ENCODE measurements around the gene IZUMO1. TPM values are rescaled to one million over a fixed set of nuclear protein-coding genes. Genes with fewer than 3 reads are reported as not detected.
"Not testable (repeated sequence)": the region's sequence is repeated elsewhere in the genome, so short reads cannot be mapped to it uniquely, and the experiment has no call there.

IZUMO1 gene
- total and polyA plus RNA-seq, 2 donors (not counting 3 experiments of a cell fraction or from before 2014, with no cell fraction given) = 0.18 to 1.2 TPM

- Histone ChIP-seq H3K36me3 (ENCODE audit: control insufficient read depth in 2 of 2, extremely low read depth in 1 of 2, insufficient read depth in 2 of 2, low read length in 2 of 2) (no peaks in the 10 kb centered on the region), H3K9ac (replicated peaks; ENCODE audit: extremely low read depth, insufficient read depth, low read length) (no peak within 1 kb of the TSS), H3K4me2 (ENCODE audit: insufficient read depth, low read length) (peak within 1 kb of the TSS; percentile 68), H4K20me1 (replicated peaks; ENCODE audit: control insufficient read depth, extremely low read depth, insufficient read depth, low read length) (no peaks in the 10 kb centered on the region), H3K27ac (ENCODE audit: insufficient read depth, low read depth, low read length) (no peak within 1 kb of the TSS), H2AFZ (ENCODE audit: low read depth, low read length) (peak within 1 kb of the TSS; percentile 97), H3K4me1 (ENCODE audit: control insufficient read depth, extremely low read depth, insufficient read depth, low read length) (peaks cover 16% of the 10 kb centered on the region), H3K4me3 (replicated peaks in 1 of 3; ENCODE audit: insufficient read depth in 1 of 3, low read depth in 1 of 3, low read length in 3 of 3) (peak within 1 kb of the TSS in 2 of 3 experiments; percentile 6 to 44), H3K79me2 (ENCODE audit: control insufficient read depth, insufficient read depth, low read length) (no peaks in the 10 kb centered on the region), H3K27me3 (ENCODE audit: control insufficient read depth in 2 of 2, insufficient read depth in 2 of 2, low read length in 2 of 2) (no peaks in the 10 kb centered on the region), H3K9me1 (replicated peaks; ENCODE audit: control insufficient read depth, extremely low read depth, insufficient read depth, low read length) (no peaks in the 10 kb centered on the region), H3K9me3 (replicated peaks; ENCODE audit: control insufficient read depth, insufficient read depth, low read length) (no peaks in the 10 kb centered on the region)
- no peak for DNase-seq (ENCODE audit: low read depth, low spot score)
- TF ChIP-seq MAX (IDR thresholded peaks at IDR 0.05; ENCODE audit: insufficient read depth, insufficient read length) (no peak), CTCF (IDR thresholded peaks at IDR 0.05; ENCODE audit: extremely low read depth in 1 of 2, insufficient read depth in 1 of 2, low read depth in 1 of 2, low read length in 2 of 2) (no peak)
- ChIA-PET POLR2A (interaction anchor here (0.6 kb wide), 2 partner anchors 264 to 430 kb away, joined by 3 read pairs; no protein-coding TSS in a partner anchor), CTCF (interaction anchor here (0.6 to 2.8 kb wide), 5 partner anchors 17 to 50 kb away, joined by 3 to 10 read pairs (median 7); partner anchors contain the start of gene CA11)
- dilution Hi-C loops (cut with MboI; ENCODE audit: extremely low pct_ligation_motif_present, low sequenced_read_pairs) (no loop called here), intact Hi-C loops (cut with micrococcal nuclease) (no loop called here)
- no TSS peak for BruUV-seq (replicated peaks)
- FAIRE-seq = no peak
These were observed 50.9 kb downstream of the IZUMO1 start, which contains the start of gene FUT2 for GRCh38 chr19:48695743-48696352. Gene FUT2, plus strand, starts transcription at chr19:48695971. Its CDS starts 6,986 bp downstream, at chr19:48702957.

- dilution Hi-C loops (cut with MboI; ENCODE audit: extremely low pct_ligation_motif_present, low sequenced_read_pairs); H3K4me2 ChIP-seq (ENCODE audit: insufficient read depth, low read length); H3K79me2 ChIP-seq (ENCODE audit: control insufficient read depth, insufficient read depth, low read length); POLR2A ChIA-PET; DNase-seq (ENCODE audit: low read depth, low spot score); H2AFZ ChIP-seq (ENCODE audit: low read depth, low read length); H3K9me3 ChIP-seq (replicated peaks; ENCODE audit: control insufficient read depth, insufficient read depth, low read length); H3K36me3 ChIP-seq (ENCODE audit: control insufficient read depth in 2 of 2, extremely low read depth in 1 of 2, insufficient read depth in 2 of 2, low read length in 2 of 2); H4K20me1 ChIP-seq (replicated peaks; ENCODE audit: control insufficient read depth, extremely low read depth, insufficient read depth, low read length); H3K4me3 ChIP-seq (replicated peaks in 1 of 3; ENCODE audit: insufficient read depth in 1 of 3, low read depth in 1 of 3, low read length in 3 of 3); intact Hi-C loops (cut with micrococcal nuclease); H3K27ac ChIP-seq (ENCODE audit: insufficient read depth, low read depth, low read length); BruUV-seq (replicated peaks); H3K27me3 ChIP-seq (ENCODE audit: control insufficient read depth in 2 of 2, insufficient read depth in 2 of 2, low read length in 2 of 2); H3K9ac ChIP-seq (replicated peaks; ENCODE audit: extremely low read depth, insufficient read depth, low read length); FAIRE-seq; H3K9me1 ChIP-seq (replicated peaks; ENCODE audit: control insufficient read depth, extremely low read depth, insufficient read depth, low read length): not testable (repeated sequence)
- H3K4me1 ChIP-seq (ENCODE audit: control insufficient read depth, extremely low read depth, insufficient read depth, low read length) = peaks cover 16% of the 10 kb centered on the region
- CTCF ChIA-PET = interaction anchor here (0.9 to 1.9 kb wide), 2 partner anchors 10 to 18 kb away, joined by 3 to 11 read pairs; no protein-coding TSS in a partner anchor
These were observed 53.1 kb downstream of the IZUMO1 start for GRCh38 chr19:48693629-48694028.

Small RNAs within 50 kb of the gene (small RNA-seq; reads per million reads assigned to genes)
- not detected for gene RNU6-317P (ENCODE audit: insufficient read depth, insufficient read length, low read depth, low replicate concordance)

Other genes starting within 250 kb of the IZUMO1 start
- 0.11 TPM in 1 of 2 replicates, not detected in the other for gene LMTK3, start 235.1 kb downstream of the IZUMO1 start, total RNA-seq
- 0.05 and 0.14 TPM in 2 replicates for gene LMTK3, start 235.1 kb downstream of the IZUMO1 start, polyA plus RNA-seq
- gene SULT2B1, start 194.7 kb downstream of the IZUMO1 start, total RNA-seq = not detected in 2 replicates
- gene SULT2B1, start 194.7 kb downstream of the IZUMO1 start, polyA plus RNA-seq = not detected in 2 replicates
- not detected in 2 replicates for gene SPACA4, start 140.2 kb downstream of the IZUMO1 start, total RNA-seq
- not detected in 2 replicates for gene SPACA4, start 140.2 kb downstream of the IZUMO1 start, polyA plus RNA-seq
- 1.7 and 3.5 TPM in 2 replicates for gene FAM83E, start 131.8 kb downstream of the IZUMO1 start, total RNA-seq
- gene FAM83E, start 131.8 kb downstream of the IZUMO1 start, polyA plus RNA-seq = 0.04 and 0.10 TPM in 2 replicates
- gene RPL18, start 127.7 kb downstream of the IZUMO1 start, total RNA-seq = 1,402 and 1,407 TPM in 2 replicates
- gene RPL18, start 127.7 kb downstream of the IZUMO1 start, polyA plus RNA-seq = 2,154 and 2,376 TPM in 2 replicates
- gene SPHK2, start 127.4 kb downstream of the IZUMO1 start, total RNA-seq = 30.5 and 31.1 TPM in 2 replicates
- gene SPHK2, start 127.4 kb downstream of the IZUMO1 start, polyA plus RNA-seq = 20.2 and 23.4 TPM in 2 replicates
- 0.78 and 1.5 TPM in 2 replicates for gene DBP, start 109.5 kb downstream of the IZUMO1 start, total RNA-seq
- gene DBP, start 109.5 kb downstream of the IZUMO1 start, polyA plus RNA-seq = 1.8 and 2.0 TPM in 2 replicates
- 2.8 TPM in 2 replicates for gene CA11, start 100.7 kb downstream of the IZUMO1 start, total RNA-seq
- 2.6 and 4.7 TPM in 2 replicates for gene CA11, start 100.7 kb downstream of the IZUMO1 start, polyA plus RNA-seq
- 0.35 TPM in 1 of 2 replicates, not detected in the other for gene NTN5, start 73.9 kb downstream of the IZUMO1 start, total RNA-seq
- gene NTN5, start 73.9 kb downstream of the IZUMO1 start, polyA plus RNA-seq = 0.11 and 0.18 TPM in 2 replicates
- not detected in 2 replicates for gene FUT2, start 50.9 kb downstream of the IZUMO1 start, total RNA-seq
- gene FUT2, start 50.9 kb downstream of the IZUMO1 start, polyA plus RNA-seq = not detected in 2 replicates
- gene MAMSTR, start 27.2 kb downstream of the IZUMO1 start, total RNA-seq = 0.76 and 0.84 TPM in 2 replicates
- gene MAMSTR, start 27.2 kb downstream of the IZUMO1 start, polyA plus RNA-seq = 0.57 and 0.94 TPM in 2 replicates
- 82.1 and 83.1 TPM in 2 replicates for gene RASIP1, start 6.3 kb downstream of the IZUMO1 start, total RNA-seq
- gene RASIP1, start 6.3 kb downstream of the IZUMO1 start, polyA plus RNA-seq = 66.2 and 76.2 TPM in 2 replicates
- 4.8 and 5.2 TPM in 2 replicates for gene FUT1, start 5.7 kb upstream of the IZUMO1 start, total RNA-seq
- 1.9 and 2.6 TPM in 2 replicates for gene FUT1, start 5.7 kb upstream of the IZUMO1 start, polyA plus RNA-seq
- gene FGF21, start 8.6 kb upstream of the IZUMO1 start, total RNA-seq = not detected in 2 replicates
- not detected in 2 replicates for gene FGF21, start 8.6 kb upstream of the IZUMO1 start, polyA plus RNA-seq
- 53.9 and 62.5 TPM in 2 replicates for gene BCAT2, start 64.1 kb upstream of the IZUMO1 start, total RNA-seq
- 62.0 and 74.7 TPM in 2 replicates for gene BCAT2, start 64.1 kb upstream of the IZUMO1 start, polyA plus RNA-seq
- 20.9 and 21.5 TPM in 2 replicates for gene HSD17B14, start 89.6 kb upstream of the IZUMO1 start, total RNA-seq
- gene HSD17B14, start 89.6 kb upstream of the IZUMO1 start, polyA plus RNA-seq = 44.5 and 46.3 TPM in 2 replicates
- gene PLEKHA4, start 121.7 kb upstream of the IZUMO1 start, total RNA-seq = 4.9 and 10.1 TPM in 2 replicates
- gene PLEKHA4, start 121.7 kb upstream of the IZUMO1 start, polyA plus RNA-seq = 3.9 and 4.5 TPM in 2 replicates
- 67.4 and 73.4 TPM in 2 replicates for gene PPP1R15A, start 125.5 kb upstream of the IZUMO1 start, total RNA-seq
- 34.3 and 42.3 TPM in 2 replicates for gene PPP1R15A, start 125.5 kb upstream of the IZUMO1 start, polyA plus RNA-seq
- not detected in 2 replicates for gene TULP2, start 151.8 kb upstream of the IZUMO1 start, total RNA-seq
- gene TULP2, start 151.8 kb upstream of the IZUMO1 start, polyA plus RNA-seq = 0.08 and 0.18 TPM in 2 replicates
- 190 and 194 TPM in 2 replicates for gene NUCB1, start 153.4 kb upstream of the IZUMO1 start, total RNA-seq
- 231 and 237 TPM in 2 replicates for gene NUCB1, start 153.4 kb upstream of the IZUMO1 start, polyA plus RNA-seq
- gene DHDH, start 186.8 kb upstream of the IZUMO1 start, total RNA-seq = not detected in 2 replicates
- gene DHDH, start 186.8 kb upstream of the IZUMO1 start, polyA plus RNA-seq = not detected in 2 replicates
- 267 and 295 TPM in 2 replicates for gene BAX, start 208.0 kb upstream of the IZUMO1 start, total RNA-seq
- gene BAX, start 208.0 kb upstream of the IZUMO1 start, polyA plus RNA-seq = 283 and 359 TPM in 2 replicates
- 1,636 and 1,937 TPM in 2 replicates for gene FTL, start 218.4 kb upstream of the IZUMO1 start, total RNA-seq
- 2,748 and 3,914 TPM in 2 replicates for gene FTL, start 218.4 kb upstream of the IZUMO1 start, polyA plus RNA-seq
- gene GYS1, start 246.4 kb upstream of the IZUMO1 start, total RNA-seq = 53.9 and 58.9 TPM in 2 replicates
- gene GYS1, start 246.4 kb upstream of the IZUMO1 start, polyA plus RNA-seq = 39.0 and 41.7 TPM in 2 replicates
- 110 and 115 TPM in 2 replicates for gene RUVBL2, start 247.0 kb upstream of the IZUMO1 start, total RNA-seq
- gene RUVBL2, start 247.0 kb upstream of the IZUMO1 start, polyA plus RNA-seq = 185 and 200 TPM in 2 replicates

Data from endothelial cell of umbilical vein (primary cell).